ENCODE data around the gene BCAS1. TPM values are rescaled to one million over a fixed set of nuclear protein-coding genes. Genes with fewer than 3 reads are reported as not detected.

Gene BCAS1
- total RNA-seq, 1 donor from 2014 or later = 2.8 TPM

GRCh38 chr20:54021446-54022235 is 48.8 kb downstream of the BCAS1 start:
- no peaks in the 10 kb centered on the region for H3K9me3 ChIP-seq
- DNase-seq = no peak
- intact Hi-C loops (cut with DNase I) = no loop called here
- no peak for TF ChIP-seq CTCF (IDR thresholded peaks at IDR 0.05)
- H3K4me3 ChIP-seq = no peak overlapping the region
- no peaks in the 10 kb centered on the region for H3K4me1 ChIP-seq
- no peak for ATAC-seq
- H3K27me3 ChIP-seq (ENCODE audit: low read depth) = no peaks in the 10 kb centered on the region
- H3K36me3 ChIP-seq = no peaks in the 10 kb centered on the region
- H3K27ac ChIP-seq = no peak overlapping the region

GRCh38 chr20:54020868-54021267 is 49.5 kb downstream of the BCAS1 start:
- no peaks in the 10 kb centered on the region for H3K4me1 ChIP-seq
- no peak for ATAC-seq
- intact Hi-C loops (cut with DNase I) = no loop called here

GRCh38 chr20:54020348-54020747 is 50.0 kb downstream of the BCAS1 start:
- no peaks in the 10 kb centered on the region for H3K27me3 ChIP-seq (ENCODE audit: low read depth)
- intact Hi-C loops (cut with DNase I) = no loop called here
- no peaks in the 10 kb centered on the region for H3K4me1 ChIP-seq
- no peaks in the 10 kb centered on the region for H3K36me3 ChIP-seq
- DNase-seq (no peak), ATAC-seq (no peak)
- H3K9me3 ChIP-seq = no peaks in the 10 kb centered on the region
- no peak overlapping the region for H3K4me3 ChIP-seq
- no peak for TF ChIP-seq CTCF (IDR thresholded peaks at IDR 0.05)
- no peak overlapping the region for H3K27ac ChIP-seq

More at GRCh38 chr20:54020868-54021267, 49.5 kb downstream of the BCAS1 start:
- no peaks in the 10 kb centered on the region for H3K36me3 ChIP-seq
- no peak for TF ChIP-seq CTCF (IDR thresholded peaks at IDR 0.05)
- no peak overlapping the region for H3K27ac ChIP-seq
- no peak overlapping the region for H3K4me3 ChIP-seq
- no peak for DNase-seq
- H3K27me3 ChIP-seq (ENCODE audit: low read depth) = no peaks in the 10 kb centered on the region
- no peaks in the 10 kb centered on the region for H3K9me3 ChIP-seq

DNA sequence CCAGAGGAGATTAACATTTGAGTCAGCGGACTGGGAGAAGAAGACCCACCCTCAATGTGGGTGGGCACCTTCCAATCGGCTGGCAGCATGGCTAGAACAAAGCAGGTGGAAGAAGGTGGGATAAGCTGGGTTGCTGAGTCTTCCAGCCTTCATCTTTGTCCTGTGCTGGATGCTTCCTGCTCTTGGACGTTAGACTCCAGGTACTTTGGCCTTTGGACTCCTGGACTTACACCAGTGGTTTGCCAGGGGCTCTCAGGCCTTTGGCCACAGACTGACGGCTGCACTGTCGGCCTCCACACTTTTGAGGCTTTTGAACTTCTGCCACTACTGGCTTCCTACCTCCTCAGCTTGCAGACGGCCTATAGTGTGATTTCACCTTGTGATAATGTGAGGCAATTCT is 50.8 kb downstream of the BCAS1 start:
- intact Hi-C loops (cut with DNase I) = no loop called here
- DNase-seq (no peak), ATAC-seq (no peak)
- Histone ChIP-seq H3K27me3 (ENCODE audit: low read depth) (no peaks in the 10 kb centered on the region), H3K9me3 (no peaks in the 10 kb centered on the region), H3K4me1 (no peaks in the 10 kb centered on the region), H3K36me3 (no peaks in the 10 kb centered on the region), H3K27ac (no peak overlapping the region), H3K4me3 (no peak overlapping the region)
- no peak for TF ChIP-seq CTCF (IDR thresholded peaks at IDR 0.05)

DNA sequence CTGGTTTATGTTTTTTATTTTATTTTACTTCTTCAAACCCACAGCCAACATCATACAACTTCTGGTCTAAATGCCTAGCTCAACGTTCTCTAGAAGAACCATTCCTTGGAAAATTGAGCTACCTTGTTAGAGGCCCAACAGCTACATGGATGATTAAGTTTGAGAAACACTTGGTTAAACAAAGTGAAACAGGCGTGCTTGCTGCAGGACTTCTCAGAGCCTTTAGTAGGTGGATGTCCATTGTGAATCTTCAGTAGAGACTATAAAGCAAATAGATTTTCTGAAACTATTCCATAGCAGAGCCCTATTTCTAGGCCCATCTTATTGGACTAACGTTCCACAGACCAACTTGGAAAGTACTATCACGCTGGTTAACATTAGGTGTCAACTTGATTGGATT is 51.3 kb downstream of the BCAS1 start:
- intact Hi-C loops (cut with DNase I) = no loop called here
- no peak for DNase-seq
- Histone ChIP-seq H3K4me1 (no peaks in the 10 kb centered on the region), H3K9me3 (no peaks in the 10 kb centered on the region), H3K4me3 (no peak overlapping the region), H3K27me3 (ENCODE audit: low read depth) (no peaks in the 10 kb centered on the region), H3K27ac (no peak overlapping the region), H3K36me3 (no peaks in the 10 kb centered on the region)
- no peak for TF ChIP-seq CTCF (IDR thresholded peaks at IDR 0.05)
- ATAC-seq = no peak
